HG03060 (cell line): ENCODE measurements around the gene UNC50.
"Not testable (repeated sequence)": the region's sequence is repeated elsewhere in the genome, so short reads cannot be mapped to it uniquely, and the experiment has no call there.

Experiments
- ATAC-seq: cut with Tn5 transposase; IDR thresholded peaks from one replicate; pipeline ENCODE4 v1.9.1; 2021; ENCODE audit warnings: low read depth, moderate number of reproducible peaks; ENCODE audit not compliant: unreplicated experiment

Gene UNC50

GRCh38 chr2:98576666-98577312 lies 31.6 kb upstream of the UNC50 start:
- ATAC-seq, result no peak

DNA sequence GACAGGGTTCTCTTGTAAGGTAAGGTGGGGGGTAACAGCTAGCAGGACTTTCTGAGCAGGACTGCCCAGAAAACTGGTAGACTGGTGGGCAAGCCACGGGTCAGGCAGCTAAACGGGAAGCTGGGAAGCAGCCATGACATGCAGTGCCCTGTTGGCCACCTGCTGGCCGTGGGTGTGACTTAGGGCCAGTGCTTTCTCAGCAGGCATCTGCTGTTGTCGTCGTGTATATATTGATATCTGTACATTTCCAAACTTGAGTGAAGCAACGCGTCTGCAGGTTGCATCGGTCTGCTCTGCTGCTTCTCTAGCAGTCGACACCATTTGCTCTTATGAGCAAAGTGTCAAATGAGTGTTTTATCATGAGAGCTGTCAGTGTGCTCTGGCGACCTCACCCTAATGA lies 31.1 kb upstream of the UNC50 start:
- no peak for ATAC-seq

DNA sequence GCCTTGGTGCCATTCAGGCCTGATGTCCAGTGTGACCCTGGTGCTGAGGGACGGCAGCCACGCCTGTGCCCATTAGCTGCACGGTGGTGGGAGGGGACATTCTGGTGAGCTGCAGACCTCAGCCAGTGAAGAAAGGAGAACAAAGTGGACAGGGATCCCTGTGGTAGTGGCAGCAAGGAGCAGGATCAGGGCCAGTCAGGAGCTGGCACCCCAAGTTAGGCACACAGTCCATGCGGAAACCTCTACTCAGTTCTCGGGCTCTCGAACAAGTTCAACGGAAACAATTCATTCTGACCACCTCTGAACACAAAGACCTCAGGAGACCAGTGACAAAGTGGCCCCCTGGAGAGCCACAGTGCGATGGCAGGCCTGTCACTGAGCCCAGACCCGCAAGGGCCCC lies 30.2 kb upstream of the UNC50 start:
- ATAC-seq, result no peak

DNA sequence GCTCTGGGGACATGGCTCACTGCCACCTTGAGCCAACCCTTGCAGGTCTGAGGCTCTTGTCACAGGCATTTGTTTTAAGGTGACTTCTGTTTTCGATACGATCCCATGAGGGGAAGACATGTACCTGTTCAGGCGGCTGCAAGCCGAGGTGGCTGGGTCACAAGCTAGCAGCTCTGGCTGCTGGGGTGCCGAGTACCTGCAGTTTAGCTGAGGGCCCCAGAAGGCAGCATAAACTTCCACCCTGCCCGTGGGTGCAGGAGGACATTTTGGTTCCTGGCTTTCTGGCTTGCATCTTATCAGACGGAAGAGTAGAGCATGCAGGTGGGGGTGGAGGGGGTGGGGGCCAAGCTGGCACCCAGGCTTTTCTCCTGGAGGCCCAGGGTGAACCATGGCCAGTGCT lies 28.5 kb upstream of the UNC50 start:
- ATAC-seq, result no peak

- ATAC-seq, result no peak
Measured at GRCh38 chr2:98580656-98581284, 27.6 kb upstream of the UNC50 start.

- no peak for ATAC-seq
Measured at GRCh38 chr2:98582523-98582922, 25.9 kb upstream of the UNC50 start.

GRCh38 chr2:98583276-98583675 lies 25.1 kb upstream of the UNC50 start:
- ATAC-seq, result no peak

DNA sequence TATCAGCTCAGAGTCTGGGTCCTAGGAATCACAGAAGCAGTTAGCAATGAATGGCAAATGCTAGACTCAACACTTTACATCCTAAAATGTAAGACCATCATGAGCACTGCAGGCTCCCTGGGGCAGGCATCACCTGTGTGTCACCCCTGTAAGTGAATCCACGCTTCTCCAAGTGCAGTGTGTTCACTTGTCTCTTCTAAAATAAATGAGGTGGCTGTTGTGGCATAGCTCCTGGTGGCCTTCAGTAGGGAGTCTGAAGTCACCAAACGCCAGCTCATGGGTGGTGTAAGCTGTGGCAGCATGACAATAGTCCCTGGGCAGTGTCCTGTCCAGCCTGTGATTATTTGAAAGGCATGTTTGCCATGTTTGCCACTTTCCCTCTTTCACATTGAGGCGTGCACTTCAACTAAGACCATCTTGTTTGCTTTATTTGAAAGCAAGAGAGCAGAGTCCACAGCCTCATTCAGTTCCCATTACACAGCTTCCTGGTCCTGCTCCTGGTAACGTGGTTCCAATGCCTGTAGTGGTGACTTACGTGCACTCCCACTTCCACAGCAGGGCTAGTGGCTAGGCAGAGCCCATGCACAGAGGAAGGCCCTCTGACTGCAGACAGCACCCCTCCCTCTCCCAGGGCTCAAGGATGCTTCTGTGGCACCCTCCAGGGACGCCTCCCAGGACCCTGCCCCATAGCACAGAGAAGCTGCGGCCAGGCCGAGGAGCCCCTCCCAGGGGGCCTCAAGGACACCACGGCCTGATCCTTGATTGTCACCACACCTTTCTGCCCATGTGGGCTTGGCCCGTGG lies 24.4 kb upstream of the UNC50 start:
- ATAC-seq, result no peak

DNA sequence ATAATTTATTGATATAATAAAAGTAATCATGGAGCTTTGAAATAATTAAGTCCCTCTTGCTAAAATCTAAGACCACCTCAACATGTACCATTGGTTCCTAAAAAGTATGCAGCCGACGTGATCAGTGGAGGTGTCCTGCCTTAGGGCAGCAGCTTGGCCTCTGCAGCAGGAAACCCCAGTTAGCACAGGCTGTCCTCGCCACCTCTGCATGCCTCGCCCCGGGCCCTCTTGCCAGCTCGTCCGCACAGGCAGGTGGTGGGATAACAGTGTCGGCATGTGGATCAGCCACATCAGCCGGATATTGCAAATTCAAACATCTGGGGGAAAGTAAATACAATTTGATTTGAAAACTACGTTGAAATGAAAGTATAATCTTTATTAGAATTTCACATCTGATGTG lies 23.0 kb upstream of the UNC50 start:
- no peak for ATAC-seq

- ATAC-seq, result no peak
Measured at GRCh38 chr2:98586551-98587140, 21.7 kb upstream of the UNC50 start.

DNA sequence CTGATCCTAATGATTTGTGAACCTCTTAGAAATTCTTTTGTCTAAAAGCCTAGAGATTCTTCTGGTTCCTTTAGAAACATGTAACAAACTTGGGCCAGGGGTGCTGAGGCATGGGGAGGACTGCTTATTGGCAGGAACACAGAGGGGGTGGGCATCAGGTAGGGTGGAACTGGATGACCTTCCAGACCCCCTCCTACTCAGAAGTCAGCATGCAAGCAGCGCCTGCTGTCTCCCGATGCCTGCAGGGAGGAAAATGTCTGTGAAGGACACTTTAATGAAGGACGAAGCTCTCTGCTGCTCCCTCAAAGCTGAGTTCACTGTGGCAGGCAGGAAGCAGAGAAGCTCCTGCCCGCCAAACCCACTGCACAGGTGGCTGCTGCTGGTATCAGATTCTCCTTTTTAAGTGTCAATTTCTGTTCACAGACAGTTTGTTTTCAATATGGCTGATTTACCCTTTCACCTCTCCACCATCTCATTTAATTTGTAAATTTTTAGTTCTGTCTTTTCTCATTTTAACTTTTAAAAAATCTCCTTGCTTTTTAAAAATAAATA lies 19.4 kb upstream of the UNC50 start:
- no peak for ATAC-seq

DNA sequence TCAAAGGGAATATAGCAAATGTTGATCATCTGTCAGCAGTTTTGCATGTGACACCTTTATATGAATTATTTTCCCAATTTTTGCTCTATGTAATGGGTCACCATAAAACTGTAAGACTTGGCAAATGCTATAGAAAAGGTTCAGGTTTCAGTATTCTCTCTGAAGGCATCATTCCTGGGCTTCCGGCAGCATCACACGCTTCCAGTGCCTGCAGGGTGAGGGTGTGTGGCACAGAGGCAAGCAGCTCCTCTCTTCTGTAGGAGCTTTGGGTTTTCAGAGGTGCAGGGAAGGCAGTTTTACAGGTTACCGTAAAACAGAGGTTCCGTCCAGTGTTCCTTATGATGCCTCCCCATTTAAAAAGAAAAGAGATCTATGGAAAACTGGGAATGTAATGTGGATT lies 18.9 kb upstream of the UNC50 start:
- no peak for ATAC-seq

GRCh38 chr2:98592565-98592964 lies 15.8 kb upstream of the UNC50 start:
- ATAC-seq, result no peak

DNA sequence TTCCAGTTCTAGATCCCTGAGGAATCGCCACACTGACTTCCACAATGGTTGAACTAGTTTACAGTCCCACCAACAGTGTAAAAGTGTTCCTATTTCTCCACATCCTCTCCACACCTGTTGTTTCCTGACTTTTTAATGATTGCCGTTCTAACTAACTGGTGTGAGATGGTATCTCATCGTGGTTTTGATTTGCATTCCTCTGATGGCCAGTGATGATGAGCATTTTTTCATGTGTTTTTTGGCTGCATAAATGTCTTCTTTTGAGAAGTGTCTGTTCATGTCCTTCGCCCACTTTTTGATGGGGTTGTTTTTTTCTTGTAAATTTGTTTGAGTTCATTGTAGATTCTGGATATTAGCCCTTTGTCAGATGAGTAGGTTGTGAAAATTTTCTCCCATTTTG lies 13.7 kb upstream of the UNC50 start:
- ATAC-seq, result not testable (repeated sequence)

DNA sequence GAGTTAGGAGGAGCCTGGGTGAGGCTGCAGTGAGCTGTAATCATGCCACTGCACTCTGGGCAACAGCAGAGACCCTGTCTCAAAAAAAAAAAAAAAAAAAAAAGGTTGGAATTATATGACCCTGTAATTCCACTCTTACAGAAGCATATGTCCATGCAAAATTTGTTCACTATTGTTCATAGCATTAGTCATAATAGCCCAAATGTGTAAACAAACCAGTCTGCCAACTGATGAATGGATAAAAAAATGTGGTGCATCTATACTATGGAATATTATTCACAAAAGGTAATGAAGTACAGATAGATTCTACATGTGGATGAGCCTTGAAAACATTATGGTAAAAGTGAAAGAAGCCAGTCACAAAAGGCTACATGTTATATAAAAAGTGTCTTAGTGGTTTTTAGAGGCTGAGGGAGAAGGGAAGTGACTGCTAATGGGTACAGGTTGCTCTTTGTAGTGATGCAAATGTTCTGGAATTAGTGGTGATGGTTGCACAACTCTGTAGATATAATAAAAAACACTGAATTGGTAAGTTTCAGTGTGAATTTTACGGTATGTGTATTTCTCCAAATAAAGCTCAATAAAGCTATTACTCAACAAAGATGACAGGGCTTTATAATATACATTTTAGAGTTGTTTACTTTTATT lies 9.5 kb upstream of the UNC50 start:
- ATAC-seq, result no peak

GRCh38 chr2:98601532-98602132 lies 6.8 kb upstream of the UNC50 start:
- no peak for ATAC-seq

- no peak for ATAC-seq
Measured at GRCh38 chr2:98604547-98604946, 3.8 kb upstream of the UNC50 start.

DNA sequence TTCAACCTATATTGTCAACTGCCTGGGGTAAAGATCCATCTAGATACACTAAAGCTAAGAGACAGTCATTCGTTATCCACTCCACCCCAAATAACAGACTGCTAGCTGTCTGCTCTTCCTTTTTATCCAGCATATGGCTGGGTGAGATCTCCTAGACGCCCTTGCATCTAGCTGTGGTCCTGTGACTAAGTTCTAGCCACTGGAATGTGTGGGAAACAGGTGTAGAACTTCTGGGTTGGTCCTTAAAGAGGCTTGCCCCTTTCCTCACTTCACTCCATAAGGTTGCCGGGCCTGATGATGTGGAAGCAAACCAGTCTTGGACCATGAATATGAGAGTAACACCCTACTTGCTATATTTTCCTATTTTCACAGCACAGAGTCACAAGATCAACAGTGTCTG lies 3.3 kb upstream of the UNC50 start:
- ATAC-seq, result no peak

DNA sequence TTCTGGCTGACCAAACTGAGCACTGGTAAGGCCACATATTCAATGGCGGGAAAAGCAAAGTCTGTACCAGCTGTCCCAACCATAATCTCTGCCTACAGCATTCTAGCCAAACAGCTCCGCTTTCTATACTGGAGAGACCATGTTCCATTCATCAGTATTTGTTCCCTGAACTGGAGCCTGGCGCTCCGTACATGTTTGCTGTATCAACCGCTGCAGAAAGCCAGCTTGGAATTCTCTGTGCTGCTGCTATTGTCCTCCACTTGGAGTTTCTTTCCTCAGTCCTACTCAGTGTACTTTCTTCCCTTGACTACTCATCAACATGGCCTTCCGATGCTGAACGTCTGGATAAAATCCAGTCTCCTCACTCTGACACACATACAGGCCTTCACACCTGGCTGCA lies 2.0 kb upstream of the UNC50 start:
- no peak for ATAC-seq

DNA sequence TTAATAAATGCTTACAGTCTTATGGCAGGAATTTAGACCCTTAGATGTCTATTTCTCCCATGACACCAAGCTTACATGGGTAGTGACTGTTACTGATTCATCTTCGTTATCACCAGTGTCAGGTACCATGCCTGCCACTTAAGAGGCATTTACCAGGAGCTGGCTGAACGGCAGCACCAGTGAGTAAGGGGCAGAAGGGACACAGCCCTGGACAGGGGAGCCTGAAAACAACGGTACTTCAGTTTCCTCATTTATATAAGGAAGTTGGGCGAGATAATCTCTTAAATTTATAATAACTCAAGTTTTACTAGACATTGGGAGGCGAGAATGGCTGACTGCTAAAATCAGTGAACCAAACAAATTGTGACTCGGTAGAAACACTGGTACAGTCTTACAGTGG lies 1.3 kb upstream of the UNC50 start:
- no peak for ATAC-seq
